Measurements from ENCODE around the gene GEMIN7.

GEMIN7 gene

GRCh38 chr19:45079063-45079910 is at the start of gene GEMIN7:
Gene GEMIN7, plus strand, starts transcription at chr19:45079260. Its CDS starts 10,855 bp downstream, at chr19:45090115.
- DNase-seq (ENCODE audit: low read depth): peak; percentile 88

- DNase-seq (ENCODE audit: low read depth): no peak
These were observed 48.2 kb upstream of the GEMIN7 start for GRCh38 chr19:45030825-45031224.

GRCh38 chr19:45032421-45032820 is 46.6 kb upstream of the GEMIN7 start:
- DNase-seq (ENCODE audit: low read depth): no peak

GRCh38 chr19:45035755-45036154 is 43.3 kb upstream of the GEMIN7 start:
- DNase-seq (ENCODE audit: low read depth): no peak

- no peak for DNase-seq (ENCODE audit: low read depth)
These were observed 41.5 kb upstream of the GEMIN7 start for GRCh38 chr19:45037393-45038169.

GRCh38 chr19:45038931-45039893 is 39.8 kb upstream of the GEMIN7 start, which contains the start of gene CLASRP:
Gene CLASRP, plus strand, starts transcription at chr19:45039045. Its CDS starts 1,168 bp downstream, at chr19:45040213.
- DNase-seq (ENCODE audit: low read depth): peak; percentile 88

GRCh38 chr19:45040059-45040771 is 38.8 kb upstream of the GEMIN7 start:
- DNase-seq (ENCODE audit: low read depth): no peak

- no peak for DNase-seq (ENCODE audit: low read depth)
These were observed 37.9 kb upstream of the GEMIN7 start for GRCh38 chr19:45041125-45041524.

- no peak for DNase-seq (ENCODE audit: low read depth)
These were observed 33.2 kb upstream of the GEMIN7 start for GRCh38 chr19:45045671-45046353.

GRCh38 chr19:45046355-45046754 is 32.7 kb upstream of the GEMIN7 start:
- no peak for DNase-seq (ENCODE audit: low read depth)

- no peak for DNase-seq (ENCODE audit: low read depth)
These were observed 31.8 kb upstream of the GEMIN7 start for GRCh38 chr19:45047188-45047797.

- no peak for DNase-seq (ENCODE audit: low read depth)
These were observed 29.9 kb upstream of the GEMIN7 start for GRCh38 chr19:45049073-45049736.

GRCh38 chr19:45050036-45050435 is 29.0 kb upstream of the GEMIN7 start:
- no peak for DNase-seq (ENCODE audit: low read depth)

- no peak for DNase-seq (ENCODE audit: low read depth)
These were observed 27.0 kb upstream of the GEMIN7 start for GRCh38 chr19:45051929-45052579.

- no peak for DNase-seq (ENCODE audit: low read depth)
These were observed 22.2 kb upstream of the GEMIN7 start for GRCh38 chr19:45056831-45057230.

- no peak for DNase-seq (ENCODE audit: low read depth)
These were observed 21.6 kb upstream of the GEMIN7 start for GRCh38 chr19:45057444-45057843.

GRCh38 chr19:45058622-45059159 is 20.4 kb upstream of the GEMIN7 start:
- no peak for DNase-seq (ENCODE audit: low read depth)

GRCh38 chr19:45059258-45059965 is 19.6 kb upstream of the GEMIN7 start:
- peak; percentile 76 for DNase-seq (ENCODE audit: low read depth)

Measured in activated T-cell treated with anti-CD3 and anti-CD28 coated beads for 48 hours (primary cell).